K562 (cell line): ENCODE measurements around the gene PRKAR2B. TPM values are rescaled to one million over a fixed set of nuclear protein-coding genes. Genes with fewer than 3 reads are reported as not detected.
A peak's percentile ranks its signal among the peaks of the same experiment; 100 is the strongest.

ENCODE experiments used
- AFF1 ChIP-seq, 2 experiments: fragments of 450-650 bp; IDR thresholded peaks; 2 replicates each; pipeline ENCODE4 v1.6.1; 2018; ENCODE audit warnings: mild to moderate bottlenecking in 2 of 2, low read depth in 1 of 2; ENCODE audit not compliant: partially characterized antibody in 2 of 2
- CHCHD3 ChIP-seq: fragments of 250-450 bp; sonication (Bioruptor Pico); IDR thresholded peaks from 2 replicates; pipeline ENCODE4 v2.1.2; 2022; ENCODE audit warnings: mild to moderate bottlenecking
- EHMT2 ChIP-seq: fragments of 450-650 bp; IDR thresholded peaks from 2 replicates; pipeline ENCODE4 v1.6.1; 2018; ENCODE audit warnings: antibody characterized with exemption
- GATAD2A ChIP-seq: fragments of 450-650 bp; IDR thresholded peaks from 2 replicates; pipeline ENCODE4 v1.6.1; 2017
- MNT ChIP-seq, 2 experiments: fragments of 450-650 bp; conservative IDR thresholded peaks; 2 replicates each; pipeline ENCODE4 v1.6.1; 2017; ENCODE audit warnings: mild to moderate bottlenecking in 2 of 2, moderate library complexity in 2 of 2
- NBN ChIP-seq: fragments of 450-650 bp; IDR thresholded peaks from 2 replicates; pipeline ENCODE4 v1.6.1; 2016; ENCODE audit warnings: low read depth, mild to moderate bottlenecking
- NCOA4 ChIP-seq: fragments of 450-650 bp; IDR thresholded peaks from 2 replicates; pipeline ENCODE4 v1.6.1; 2018; ENCODE audit warnings: mild to moderate bottlenecking; ENCODE audit not compliant: partially characterized antibody
- NUFIP1 ChIP-seq: fragments of 450-650 bp; IDR thresholded peaks from 2 replicates; pipeline ENCODE4 v1.6.1; 2018; ENCODE audit not compliant: partially characterized antibody
- SP1 ChIP-seq: sonication (generic); formaldehyde crosslinking; IDR thresholded peaks from 2 replicates; pipeline ENCODE4 v1.8.1; 2022; ENCODE audit warnings: mild to moderate bottlenecking, missing genetic modification reagents
- TAF15 ChIP-seq: fragments of 200-400 bp; formaldehyde crosslinking; IDR thresholded peaks from 2 replicates; pipeline ENCODE4 v1.6.1; 2017; ENCODE audit warnings: mild to moderate bottlenecking, low read depth, low read length, moderate library complexity
- ZBED1 ChIP-seq: IDR thresholded peaks from 2 replicates; pipeline ENCODE4 v1.6.1; 2014
- ZFP36 ChIP-seq: fragments of 150-350 bp; IDR thresholded peaks from 2 replicates; pipeline ENCODE4 v1.6.1; 2018; ENCODE audit warnings: low read length, low read depth; ENCODE audit not compliant: partially characterized antibody
- ZNF384 ChIP-seq: IDR thresholded peaks from 2 replicates; pipeline ENCODE4 v1.6.1; 2012; ENCODE audit warnings: low read depth, low read length, improper control_type of control experiment
- ZNF408 ChIP-seq: fragments of 250-450 bp; sonication (Bioruptor Pico); IDR thresholded peaks from 2 replicates; pipeline ENCODE4 v1.4.0; 2020; ENCODE audit warnings: low read depth, mild to moderate bottlenecking, moderate library complexity
- polyA plus RNA-seq, 8 experiments: library from polyadenylated mRNA; depleted of rRNA in 4 of 8; stranded (reverse) in 5 of 8; unstranded in 3 of 8; fragments of >200 nt; fragmentation: Nextera tagmentation in 2 of 8; fragmentation: Illumina TruSeq in 1 of 8; extraction: Ambion mirVana in 2 of 8; extraction: Trizol in 1 of 8; gene quantifications; 2 replicates each; pipeline versions ENCODE4 v1.2.1 to v1.2.3, GENCODE V29; 2011 to 2014; ENCODE audit warnings: inconsistent platforms in 1 of 8, missing spikeins in 1 of 8
- total RNA-seq, 7 experiments: library from RNA; depleted of rRNA in 6 of 7; stranded (reverse); fragments of >200 nt in 6 of 7; fragmentation: Illumina TruSeq in 2 of 7; extraction: Trizol in 2 of 7; gene quantifications; 2 replicates each; pipeline versions ENCODE4 v1.2.1 to v1.2.3, GENCODE V29; 2011 to 2021; ENCODE audit warnings: low replicate concordance in 1 of 7
- TF ChIP-seq, protein P1 (sequence below): sonication (generic); formaldehyde crosslinking; IDR thresholded peaks from 2 replicates; pipeline ENCODE4 v1.8.0; 2022; ENCODE audit warnings: mild to moderate bottlenecking, missing genetic modification reagents
- TF ChIP-seq, protein P2 (sequence below): fragments of 250-450 bp; sonication (Bioruptor Pico); IDR thresholded peaks from 2 replicates; pipeline ENCODE4 v1.8.0; 2022; ENCODE audit warnings: moderate library complexity, mild to moderate bottlenecking, inconsistent platforms

PRKAR2B gene
- total and polyA plus RNA-seq, 9 of the 15 experiments (the other 6 are each of a cell fraction or from before 2014, with no cell fraction given): 59.0 to 173 (median 129) TPM

DNA sequence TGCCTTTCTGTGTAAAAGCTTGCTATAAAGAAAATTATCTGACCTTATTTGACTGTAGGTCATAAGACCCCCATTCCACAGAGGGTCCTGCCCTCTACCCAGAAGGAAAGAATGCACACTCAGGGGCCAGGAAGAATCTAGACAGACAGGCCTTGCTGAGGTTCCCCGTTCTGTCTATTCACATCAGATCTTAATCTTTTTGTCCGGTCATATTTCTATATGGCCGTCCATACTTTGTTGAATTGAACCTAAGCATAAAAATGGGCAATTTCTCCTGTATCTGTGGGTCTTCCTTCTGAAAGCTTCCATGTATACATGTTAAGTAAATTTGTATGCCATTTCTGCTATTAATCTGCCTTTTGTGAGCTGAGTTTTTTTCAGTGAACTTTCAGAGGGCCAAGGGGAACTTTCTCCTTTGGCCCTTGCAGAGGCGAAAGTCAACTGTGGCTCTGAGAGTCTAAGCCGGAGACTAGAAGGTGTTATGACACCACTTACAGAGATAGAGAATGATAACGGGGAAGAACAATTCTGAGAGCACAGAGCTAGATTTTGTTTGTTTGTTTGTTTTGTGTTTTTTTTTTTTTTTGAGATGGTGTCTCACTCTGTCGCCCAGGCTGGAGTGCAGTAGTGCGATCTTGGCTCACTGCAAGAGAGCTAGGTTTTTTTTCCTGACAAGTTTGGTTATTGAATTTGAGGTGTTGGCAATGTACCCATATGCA lies 11.6 kb upstream of the PRKAR2B start (continued):
- TF ChIP-seq ZFP36 (no peak), NCOA4 (peak; percentile 16), NUFIP1 (no peak), MNT (conservative IDR thresholded peaks at IDR 0.05) (no peak), ZBED1 (no peak), AFF1 (IDR thresholded peaks at IDR 0.05; ENCODE audit: low read depth in 1 of 2, partially characterized antibody in 2 of 2) (no peak), ZNF408 (CRISPR knock-in tag) (no peak), NBN (peak; percentile 51), TAF15 (no peak), ZNF384 (peak; percentile 56), CHCHD3 (CRISPR knock-in tag) (0 out of 2 replicates have a peak, but pooled peaks have one; percentile 48), GATAD2A (no peak), SP1 (CRISPR knock-in tag) (no peak), EHMT2 (peak; percentile 43; the same call in 1 of the 2 replicates)
- TF ChIP-seq, protein P1, sequence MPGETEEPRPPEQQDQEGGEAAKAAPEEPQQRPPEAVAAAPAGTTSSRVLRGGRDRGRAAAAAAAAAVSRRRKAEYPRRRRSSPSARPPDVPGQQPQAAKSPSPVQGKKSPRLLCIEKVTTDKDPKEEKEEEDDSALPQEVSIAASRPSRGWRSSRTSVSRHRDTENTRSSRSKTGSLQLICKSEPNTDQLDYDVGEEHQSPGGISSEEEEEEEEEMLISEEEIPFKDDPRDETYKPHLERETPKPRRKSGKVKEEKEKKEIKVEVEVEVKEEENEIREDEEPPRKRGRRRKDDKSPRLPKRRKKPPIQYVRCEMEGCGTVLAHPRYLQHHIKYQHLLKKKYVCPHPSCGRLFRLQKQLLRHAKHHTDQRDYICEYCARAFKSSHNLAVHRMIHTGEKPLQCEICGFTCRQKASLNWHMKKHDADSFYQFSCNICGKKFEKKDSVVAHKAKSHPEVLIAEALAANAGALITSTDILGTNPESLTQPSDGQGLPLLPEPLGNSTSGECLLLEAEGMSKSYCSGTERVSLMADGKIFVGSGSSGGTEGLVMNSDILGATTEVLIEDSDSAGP (CRISPR knock-in tag): no peak
- TF ChIP-seq, protein P2, sequence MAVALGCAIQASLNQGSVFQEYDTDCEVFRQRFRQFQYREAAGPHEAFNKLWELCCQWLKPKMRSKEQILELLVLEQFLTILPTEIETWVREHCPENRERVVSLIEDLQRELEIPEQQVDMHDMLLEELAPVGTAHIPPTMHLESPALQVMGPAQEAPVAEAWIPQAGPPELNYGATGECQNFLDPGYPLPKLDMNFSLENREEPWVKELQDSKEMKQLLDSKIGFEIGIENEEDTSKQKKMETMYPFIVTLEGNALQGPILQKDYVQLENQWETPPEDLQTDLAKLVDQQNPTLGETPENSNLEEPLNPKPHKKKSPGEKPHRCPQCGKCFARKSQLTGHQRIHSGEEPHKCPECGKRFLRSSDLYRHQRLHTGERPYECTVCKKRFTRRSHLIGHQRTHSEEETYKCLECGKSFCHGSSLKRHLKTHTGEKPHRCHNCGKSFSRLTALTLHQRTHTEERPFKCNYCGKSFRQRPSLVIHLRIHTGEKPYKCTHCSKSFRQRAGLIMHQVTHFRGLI (CRISPR knock-in tag): no peak
